Testis (tissue), 2 donors: Measurements from ENCODE around the gene MAP2K4.

ENCODE experiments used
- POLR2A ChIP-seq: fragments of 450-650 bp; IDR thresholded peaks from one replicate; pipeline ENCODE4 v1.6.1; 2017; ENCODE audit warnings: antibody characterized with exemption, mild to moderate bottlenecking, moderate library complexity
- TF ChIP-seq, protein P1 (sequence below), 3 experiments: fragments of 450-650 bp in 2 of 3; fragments of 200-600 bp in 1 of 3; sonication (generic) in 1 of 3; IDR thresholded peaks; one replicate each; pipeline ENCODE4 v1.5.1; 2016 to 2019; ENCODE audit warnings: antibody characterized with exemption in 3 of 3, mild to moderate bottlenecking in 2 of 3, moderate library complexity in 1 of 3

DNA sequence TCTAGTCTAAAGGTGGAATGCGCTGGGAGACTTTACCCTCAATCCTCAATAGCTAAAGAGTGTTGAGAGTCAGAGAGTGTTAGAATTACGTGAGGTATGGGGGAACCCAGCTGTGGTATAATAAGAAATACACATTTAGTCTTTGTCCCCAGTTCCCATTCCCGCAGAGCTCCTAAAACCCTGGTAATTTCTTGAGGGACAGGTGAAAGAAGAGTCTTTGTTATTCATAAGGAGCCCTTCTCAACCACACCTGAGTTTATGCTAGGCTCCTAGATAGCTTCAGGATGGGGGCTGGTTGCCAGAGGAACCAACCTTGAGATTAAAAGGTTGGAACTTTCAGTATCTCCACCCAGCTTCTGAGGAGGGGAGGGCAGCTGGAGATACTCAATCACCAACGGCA lies 29.2 kb upstream of the MAP2K4 start:
- TF ChIP-seq, protein P1, sequence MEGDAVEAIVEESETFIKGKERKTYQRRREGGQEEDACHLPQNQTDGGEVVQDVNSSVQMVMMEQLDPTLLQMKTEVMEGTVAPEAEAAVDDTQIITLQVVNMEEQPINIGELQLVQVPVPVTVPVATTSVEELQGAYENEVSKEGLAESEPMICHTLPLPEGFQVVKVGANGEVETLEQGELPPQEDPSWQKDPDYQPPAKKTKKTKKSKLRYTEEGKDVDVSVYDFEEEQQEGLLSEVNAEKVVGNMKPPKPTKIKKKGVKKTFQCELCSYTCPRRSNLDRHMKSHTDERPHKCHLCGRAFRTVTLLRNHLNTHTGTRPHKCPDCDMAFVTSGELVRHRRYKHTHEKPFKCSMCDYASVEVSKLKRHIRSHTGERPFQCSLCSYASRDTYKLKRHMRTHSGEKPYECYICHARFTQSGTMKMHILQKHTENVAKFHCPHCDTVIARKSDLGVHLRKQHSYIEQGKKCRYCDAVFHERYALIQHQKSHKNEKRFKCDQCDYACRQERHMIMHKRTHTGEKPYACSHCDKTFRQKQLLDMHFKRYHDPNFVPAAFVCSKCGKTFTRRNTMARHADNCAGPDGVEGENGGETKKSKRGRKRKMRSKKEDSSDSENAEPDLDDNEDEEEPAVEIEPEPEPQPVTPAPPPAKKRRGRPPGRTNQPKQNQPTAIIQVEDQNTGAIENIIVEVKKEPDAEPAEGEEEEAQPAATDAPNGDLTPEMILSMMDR (IDR thresholded peaks at IDR 0.05) = no peak
- no peak for TF ChIP-seq POLR2A
